Measurements from ENCODE around the gene MYCN.
"Not testable (repeated sequence)": the region's sequence is repeated elsewhere in the genome, so short reads cannot be mapped to it uniquely, and the experiment has no call there.

Gene MYCN

GRCh38 chr2:15939854-15940660 is at the start of gene MYCN:
MYCN (plus strand) TSS chr2:15940550; CDS start chr2:15942065, 1,515 bp downstream.
- peak; percentile 9 to 88 (median 64) for DNase-seq

GRCh38 chr2:15890936-15891905 is 49.1 kb upstream of the MYCN start:
- no peak for DNase-seq

GRCh38 chr2:15892151-15892880 is 48.0 kb upstream of the MYCN start:
- no peak for DNase-seq

GRCh38 chr2:15893085-15893484 is 47.3 kb upstream of the MYCN start:
- DNase-seq, result no peak

- no peak for DNase-seq
These were observed 46.5 kb upstream of the MYCN start for GRCh38 chr2:15893689-15894480.

GRCh38 chr2:15894481-15895144 is 45.7 kb upstream of the MYCN start:
- DNase-seq, result no peak

GRCh38 chr2:15895615-15896469 is 44.5 kb upstream of the MYCN start:
- DNase-seq, result no peak

- no peak for DNase-seq
These were observed 43.5 kb upstream of the MYCN start for GRCh38 chr2:15896859-15897258.

GRCh38 chr2:15897431-15898098 is 42.8 kb upstream of the MYCN start:
- no peak for DNase-seq

- DNase-seq, result no peak
These were observed 41.1 kb upstream of the MYCN start for GRCh38 chr2:15899327-15899612.

- no peak for DNase-seq
These were observed 40.4 kb upstream of the MYCN start for GRCh38 chr2:15899751-15900493.

- no peak for DNase-seq
These were observed 39.1 kb upstream of the MYCN start for GRCh38 chr2:15901095-15901807.

GRCh38 chr2:15901808-15902130 is 38.6 kb upstream of the MYCN start:
- DNase-seq, result no peak

GRCh38 chr2:15903910-15904309 is 36.4 kb upstream of the MYCN start:
- DNase-seq, result not testable (repeated sequence)

GRCh38 chr2:15905267-15905645 is 35.1 kb upstream of the MYCN start:
- no peak for DNase-seq

GRCh38 chr2:15905986-15906491 is 34.3 kb upstream of the MYCN start:
- DNase-seq, result no peak

- no peak for DNase-seq
These were observed 33.6 kb upstream of the MYCN start for GRCh38 chr2:15906778-15907177.
